GM19240 (cell line): ENCODE data around the gene ACP7.
"Not testable (repeated sequence)": the region's sequence is repeated elsewhere in the genome, so short reads cannot be mapped to it uniquely, and the experiment has no call there.

ENCODE experiments used
- DNase-seq: peaks from one replicate; pipeline ENCODE4 v3.0.0; 2011; ENCODE audit warnings: low spot score; ENCODE audit not compliant: insufficient read length

Gene ACP7, protein sequence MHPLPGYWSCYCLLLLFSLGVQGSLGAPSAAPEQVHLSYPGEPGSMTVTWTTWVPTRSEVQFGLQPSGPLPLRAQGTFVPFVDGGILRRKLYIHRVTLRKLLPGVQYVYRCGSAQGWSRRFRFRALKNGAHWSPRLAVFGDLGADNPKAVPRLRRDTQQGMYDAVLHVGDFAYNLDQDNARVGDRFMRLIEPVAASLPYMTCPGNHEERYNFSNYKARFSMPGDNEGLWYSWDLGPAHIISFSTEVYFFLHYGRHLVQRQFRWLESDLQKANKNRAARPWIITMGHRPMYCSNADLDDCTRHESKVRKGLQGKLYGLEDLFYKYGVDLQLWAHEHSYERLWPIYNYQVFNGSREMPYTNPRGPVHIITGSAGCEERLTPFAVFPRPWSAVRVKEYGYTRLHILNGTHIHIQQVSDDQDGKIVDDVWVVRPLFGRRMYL

DNA sequence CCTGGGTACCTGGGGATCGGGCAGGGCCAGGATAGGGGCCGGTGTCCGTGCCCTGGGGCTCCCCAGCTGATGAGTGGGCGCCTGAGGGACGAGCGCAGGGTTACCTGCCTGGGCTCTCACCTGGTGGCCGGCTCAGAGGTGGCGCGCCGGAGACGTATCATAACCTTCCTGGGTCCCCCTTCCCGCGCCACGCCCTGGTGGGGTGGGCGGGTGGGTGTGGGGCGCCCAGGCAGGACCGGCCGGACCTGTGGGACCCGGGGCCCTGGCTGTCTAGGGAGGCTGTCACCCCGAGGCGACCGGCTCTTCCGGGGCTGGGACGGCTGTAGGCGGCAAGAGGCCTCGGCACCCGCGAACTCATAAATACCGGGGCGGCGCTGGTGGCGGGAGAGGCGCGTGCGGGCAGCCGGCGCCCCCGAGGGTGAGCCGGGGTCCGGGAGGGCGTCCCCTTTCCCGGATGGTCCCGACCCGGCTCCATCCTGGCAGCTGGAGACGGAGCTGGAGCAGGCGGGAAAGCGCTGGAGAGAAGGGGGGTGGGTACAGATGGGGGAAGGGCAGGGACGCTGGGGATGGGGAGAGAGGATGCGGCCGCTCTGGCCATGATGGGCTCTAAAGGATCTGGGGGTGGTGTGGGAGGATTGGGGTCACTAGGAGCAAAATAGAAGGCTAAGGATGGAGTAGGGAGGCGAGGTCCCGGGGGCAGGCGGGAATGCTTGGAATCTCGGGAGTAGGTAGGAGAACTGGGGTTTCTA, at the start of gene ACP7:
ACP7 (plus strand) TSS at position 386 of the 749 bp plus-strand sequence. CDS start 902 bp downstream, outside the sequence.
- no peak for DNase-seq

DNA sequence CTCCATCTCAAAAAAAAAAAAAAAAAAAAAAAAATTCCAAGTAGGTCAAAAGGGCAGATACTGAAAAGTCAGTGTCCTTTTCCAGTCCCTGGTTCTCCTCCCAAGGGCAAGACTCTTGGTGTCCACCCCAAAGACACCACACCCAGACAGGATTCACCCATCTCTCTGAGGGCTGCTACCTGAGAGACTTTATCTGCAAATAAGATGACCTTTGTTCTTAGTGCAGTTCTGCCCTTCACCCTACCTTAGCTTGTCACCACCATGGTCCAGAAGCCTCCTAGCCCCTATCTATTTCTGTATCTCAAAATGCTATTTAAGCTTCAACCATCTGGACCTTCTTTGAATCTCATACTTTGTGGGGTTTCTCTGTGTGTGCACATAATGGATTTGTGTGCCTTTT, 47.6 kb upstream of the ACP7 start:
- DNase-seq = no peak

DNA sequence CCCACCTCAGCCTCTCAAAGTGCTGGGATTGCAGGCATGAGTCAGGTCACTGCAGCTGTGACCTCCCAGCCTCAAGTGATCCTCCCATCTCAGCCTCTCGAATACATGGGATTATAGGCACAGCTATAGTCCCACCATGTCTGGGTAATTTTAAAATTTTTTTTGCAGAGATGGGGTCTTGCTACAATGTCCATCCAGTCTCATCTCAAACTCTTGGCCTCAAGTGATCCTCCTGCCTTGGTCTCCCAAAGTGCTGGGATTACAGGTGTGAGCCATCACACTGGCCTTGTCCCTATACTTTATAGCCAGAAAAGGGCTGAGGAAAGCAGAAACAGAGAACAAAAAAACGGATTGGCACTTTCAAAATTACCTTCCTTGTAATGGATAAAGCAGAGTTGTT, 47.0 kb upstream of the ACP7 start:
- no peak for DNase-seq

DNA sequence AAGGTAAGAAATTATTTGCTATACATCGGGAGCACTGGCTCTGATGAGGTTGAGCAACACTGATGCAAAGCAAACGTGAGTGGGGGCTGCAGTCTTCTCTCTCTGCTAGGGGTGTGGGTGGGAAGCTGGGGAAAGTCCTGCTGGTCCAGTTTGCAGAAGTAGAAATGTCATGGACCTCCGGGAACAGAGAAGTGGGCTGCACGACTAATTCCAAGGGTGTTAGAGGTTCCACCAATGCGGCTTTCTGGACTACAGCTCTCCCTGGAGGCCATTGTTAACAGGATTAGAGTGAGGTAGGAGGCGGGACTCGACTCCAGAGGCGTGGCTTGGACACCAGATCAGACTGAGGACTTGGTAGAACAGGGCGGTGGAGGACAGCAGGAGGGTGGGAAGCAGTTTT, 46.1 kb upstream of the ACP7 start:
- DNase-seq = no peak

DNA sequence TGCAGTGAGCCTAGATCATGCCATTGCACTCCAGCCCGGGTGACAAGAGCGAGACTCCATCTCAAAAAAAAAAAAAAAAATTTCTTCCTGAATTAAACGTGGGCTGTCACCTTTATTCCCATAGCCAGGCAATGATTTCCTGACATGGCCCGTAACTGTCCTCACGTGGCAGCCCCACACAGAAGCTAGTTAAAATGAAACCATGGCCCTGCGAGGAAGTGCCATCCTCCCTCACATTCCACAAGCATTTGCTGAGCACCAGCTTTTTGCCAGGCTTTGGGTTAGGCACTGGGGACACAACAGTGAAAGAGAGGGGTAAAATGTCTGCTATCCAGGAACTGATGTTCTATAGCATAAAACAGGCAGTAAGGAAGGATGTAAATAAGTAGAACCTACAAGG, 38.7 kb upstream of the ACP7 start:
- DNase-seq = no peak

DNA sequence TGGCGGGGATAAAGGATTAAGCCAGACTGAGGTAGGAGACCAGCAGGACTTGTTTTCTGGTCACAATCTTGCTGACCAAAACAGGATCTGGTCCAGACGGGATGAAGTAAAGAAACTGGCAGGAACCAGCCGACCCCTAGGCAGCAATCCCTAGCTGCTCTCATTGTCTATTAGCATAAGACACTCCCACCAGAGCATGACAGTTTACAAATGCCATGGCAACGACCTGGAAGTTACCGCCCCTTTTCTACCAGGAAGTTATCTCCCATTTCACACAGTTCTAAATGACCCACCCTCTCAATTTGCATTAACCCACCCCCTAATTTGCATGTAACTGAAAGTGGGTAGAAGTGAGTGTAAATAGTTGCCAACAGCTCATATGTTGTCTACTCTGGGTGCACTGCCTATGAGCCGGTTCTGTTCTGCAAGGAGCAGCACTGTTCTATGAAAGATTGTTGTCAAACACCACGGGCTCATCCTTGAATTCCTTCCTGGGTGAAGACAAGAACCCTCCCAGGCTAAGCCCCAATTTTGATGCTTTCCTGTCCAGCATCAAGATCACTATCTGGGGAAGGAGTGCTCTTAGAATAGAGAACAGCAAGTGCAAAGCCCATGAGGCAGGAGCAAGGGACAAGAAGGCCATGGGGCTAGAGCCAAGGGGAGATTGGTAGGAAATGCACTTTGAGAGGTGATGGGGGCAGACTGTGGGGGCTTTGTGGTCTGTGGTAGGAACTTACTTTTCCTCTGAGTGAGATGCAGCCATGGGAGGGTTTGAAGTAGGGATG, 37.9 kb upstream of the ACP7 start:
- no peak for DNase-seq

DNA sequence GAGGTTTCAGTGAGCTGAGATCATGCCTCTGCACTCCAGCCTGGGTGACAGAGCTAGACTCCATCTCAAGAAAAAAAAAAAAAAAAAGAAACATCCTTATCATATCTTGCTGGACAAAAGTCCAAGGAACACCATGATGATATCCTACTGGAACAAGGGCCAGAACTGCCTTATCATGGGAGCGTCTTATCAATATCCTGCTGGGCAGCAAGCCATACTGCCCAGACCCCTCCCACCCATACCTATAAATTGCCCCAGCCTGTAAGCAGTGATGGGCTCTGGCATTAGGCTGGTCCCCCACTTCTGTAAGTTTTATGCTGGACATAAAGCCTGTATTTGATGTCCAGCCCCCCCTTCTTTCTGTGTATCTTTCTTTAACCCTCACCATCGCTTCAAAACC, 37.1 kb upstream of the ACP7 start:
- DNase-seq = no peak

DNA sequence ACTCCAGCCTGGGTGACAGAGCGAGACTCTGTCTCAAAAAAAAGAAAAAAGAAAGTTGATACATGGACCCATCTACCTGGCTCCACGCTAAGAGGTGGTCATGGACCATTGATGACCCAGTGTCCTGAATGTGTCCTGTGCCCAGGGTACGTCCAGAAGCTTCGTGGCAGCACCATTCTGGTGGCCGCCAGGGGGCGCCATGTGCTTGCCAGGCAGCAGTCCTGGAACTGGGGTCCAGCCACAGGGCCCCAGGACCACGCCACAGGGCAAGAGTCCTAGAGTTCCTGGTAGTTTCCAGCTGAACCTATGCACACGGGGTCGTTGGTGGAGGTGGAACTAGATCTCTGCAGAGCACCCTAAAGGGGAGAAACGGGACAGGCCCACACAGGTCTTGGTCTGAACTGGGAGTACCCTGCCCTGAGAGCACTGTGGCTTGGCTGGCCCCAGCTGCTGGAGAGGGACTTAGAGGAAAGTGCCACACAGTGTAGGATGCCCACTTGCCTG, 31.9 kb upstream of the ACP7 start:
- no peak for DNase-seq

DNA sequence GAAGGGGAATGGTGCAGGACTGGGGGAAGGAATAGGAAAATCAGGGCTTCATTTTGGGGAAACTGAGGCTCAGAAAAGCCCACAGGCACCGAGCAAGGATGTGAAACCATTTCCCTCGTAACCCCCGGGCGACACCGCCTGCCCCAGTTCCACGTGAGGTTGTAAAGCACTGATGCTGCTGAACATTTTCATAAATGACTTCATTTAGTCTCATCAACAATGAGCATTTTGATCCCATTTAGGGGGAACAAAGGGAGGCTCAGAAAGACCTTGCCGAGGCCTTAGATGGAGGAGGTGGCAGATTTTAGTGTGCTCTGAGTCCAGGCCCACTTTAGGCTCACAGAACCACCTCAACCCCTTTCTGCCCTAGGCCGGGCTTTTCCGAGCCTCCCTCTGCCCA, 31.3 kb upstream of the ACP7 start:
- DNase-seq = no peak

DNA sequence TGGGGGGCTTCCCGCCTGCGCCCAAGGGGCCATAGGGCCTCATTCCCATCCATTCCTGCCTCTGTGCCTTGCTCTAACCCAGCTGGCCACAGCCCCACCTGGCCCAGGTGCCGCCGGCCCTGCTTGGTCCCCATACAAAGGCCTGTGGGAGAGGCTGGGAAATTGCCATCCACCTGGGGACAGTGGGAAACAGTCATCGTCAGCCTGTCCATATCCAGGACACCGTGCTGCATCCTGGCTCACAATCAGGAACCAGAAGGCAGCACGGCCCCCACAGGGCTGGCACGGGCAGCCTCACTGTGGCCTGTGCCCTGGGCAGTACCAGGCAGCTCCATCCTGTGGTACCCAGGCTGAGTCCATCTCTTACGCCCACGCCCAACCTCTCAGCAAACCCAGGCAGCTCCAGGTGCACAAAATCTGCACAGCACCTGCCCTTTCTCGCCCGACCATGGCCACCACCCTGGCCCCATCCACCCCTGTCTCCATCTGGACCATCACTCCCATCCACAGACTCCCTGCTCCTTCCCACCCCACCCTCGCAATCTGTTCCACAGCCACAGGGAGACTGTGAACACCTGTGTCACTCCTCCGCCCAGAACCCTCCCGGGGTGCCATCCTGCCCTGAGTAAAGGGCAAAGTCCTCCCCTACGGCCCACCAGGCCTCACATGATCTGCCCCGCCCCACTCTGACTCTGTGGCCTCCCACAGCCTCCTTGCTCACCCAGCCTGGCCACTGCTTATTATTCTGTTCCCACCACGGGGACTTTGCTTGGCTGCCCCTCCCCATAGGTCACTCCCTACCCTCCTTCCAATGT, 30.7 kb upstream of the ACP7 start:
- DNase-seq = no peak

DNA sequence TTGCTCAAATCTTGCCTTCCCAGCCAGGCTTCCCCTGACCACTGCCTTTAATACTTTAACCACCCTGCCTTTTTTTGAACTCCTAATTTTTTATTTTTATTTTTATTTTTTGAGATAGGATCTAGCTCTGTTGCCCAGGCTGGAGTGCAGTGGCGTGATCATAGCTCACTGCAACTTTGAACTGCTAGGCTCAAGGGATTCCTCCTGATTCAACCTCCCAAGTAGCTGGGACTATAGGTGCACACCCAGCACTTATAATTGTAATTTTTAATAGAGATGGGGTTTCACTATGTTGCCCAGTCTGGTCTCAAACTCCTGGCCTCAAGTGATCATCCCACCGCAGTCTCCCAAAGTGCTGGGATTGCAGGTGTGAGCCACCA, 30.1 kb upstream of the ACP7 start:
- no peak for DNase-seq

DNA sequence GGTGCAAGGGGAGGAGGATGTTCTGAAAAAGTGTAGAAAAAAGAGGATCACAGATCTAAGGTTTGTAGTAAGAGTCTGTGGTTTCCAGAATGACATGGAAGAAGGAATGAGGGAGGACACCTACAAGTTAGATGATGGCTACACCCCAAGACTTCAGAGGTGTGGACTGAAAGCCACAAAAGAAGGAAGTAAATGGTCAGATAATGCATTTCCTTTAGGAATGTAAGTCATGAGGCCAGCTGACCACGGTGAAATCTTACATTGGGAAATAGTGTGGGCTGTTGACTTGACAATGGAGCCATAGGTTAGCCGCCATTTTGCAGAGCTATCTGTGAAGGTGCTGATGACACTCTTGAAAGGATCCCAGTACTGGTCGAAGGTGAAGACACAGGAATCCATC, 26.6 kb upstream of the ACP7 start:
- no peak for DNase-seq

DNA sequence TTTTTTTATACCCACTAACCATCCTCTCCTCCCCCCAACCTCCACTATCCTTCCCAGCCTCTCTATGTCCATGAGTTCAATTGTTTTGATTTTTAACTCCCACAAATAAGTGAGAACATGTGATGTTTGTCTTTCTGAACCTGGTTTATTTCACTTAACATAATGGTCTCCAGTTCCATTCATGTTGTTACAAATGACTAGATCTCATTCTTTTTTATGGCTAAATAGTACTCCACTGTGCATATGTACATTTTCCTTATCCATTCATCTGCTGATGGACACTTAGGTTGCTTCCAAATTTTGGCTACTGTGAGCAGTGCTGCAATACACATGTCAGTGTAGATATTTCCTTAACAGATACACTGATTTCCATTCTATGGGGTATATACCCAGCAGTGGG, 24.9 kb upstream of the ACP7 start:
- no peak for DNase-seq

DNA sequence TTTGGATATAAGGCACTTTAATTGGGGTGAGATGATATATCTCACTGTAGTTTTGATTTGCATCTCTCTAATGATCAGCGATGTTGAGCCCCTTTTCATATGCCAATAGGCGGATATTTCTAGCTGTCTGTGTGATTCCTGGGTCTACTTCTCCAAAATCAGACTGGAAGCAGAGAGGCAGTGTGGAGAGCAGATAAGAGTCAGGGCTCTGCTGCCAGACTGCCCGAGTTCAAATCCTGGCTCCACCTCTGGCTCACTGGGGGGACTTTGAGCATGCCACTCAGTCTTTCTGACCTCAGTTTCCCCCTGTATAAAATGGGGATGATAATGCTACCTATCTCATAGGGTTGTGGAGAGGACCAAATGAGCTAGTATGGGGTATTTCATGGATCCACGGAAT, 24.0 kb upstream of the ACP7 start:
- no peak for DNase-seq

DNA sequence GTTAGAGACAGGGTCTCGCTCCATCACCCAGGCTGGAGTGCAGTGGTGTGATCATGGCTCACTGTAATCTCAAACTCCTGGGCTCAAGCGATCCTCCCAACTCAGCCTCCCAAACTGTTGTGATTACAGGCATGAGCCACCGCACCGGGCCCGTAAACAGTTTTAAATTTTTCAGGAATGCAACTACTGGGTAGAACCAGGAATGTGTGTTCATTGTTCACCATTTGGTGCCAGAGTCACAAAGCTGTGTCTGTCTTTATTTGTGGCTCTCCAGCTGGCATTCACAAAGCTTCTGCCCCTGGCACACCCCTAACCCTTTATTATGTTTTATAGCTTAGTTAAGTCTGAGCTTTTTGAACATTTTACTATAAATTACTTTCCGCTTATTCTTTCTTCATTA, 19.8 kb upstream of the ACP7 start:
- DNase-seq = no peak

DNA sequence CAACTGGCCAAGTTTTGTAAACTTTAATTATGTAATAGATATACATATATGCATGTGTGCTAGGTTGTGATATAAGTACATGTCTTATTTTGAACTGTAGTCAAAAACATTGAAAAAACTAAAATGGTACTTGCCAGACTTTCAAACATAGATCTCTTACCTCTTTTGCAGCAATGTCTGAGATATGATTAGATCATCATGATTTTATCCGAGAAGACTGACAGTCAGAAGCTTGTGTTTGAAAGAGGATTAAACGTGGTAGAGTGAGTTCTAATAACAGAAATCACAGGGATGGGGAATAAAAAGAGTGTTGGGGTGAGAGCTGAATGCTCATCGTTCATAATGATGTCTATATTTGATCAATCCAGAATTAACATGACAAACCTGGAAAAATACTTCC, 18.2 kb upstream of the ACP7 start:
- no peak for DNase-seq

DNA sequence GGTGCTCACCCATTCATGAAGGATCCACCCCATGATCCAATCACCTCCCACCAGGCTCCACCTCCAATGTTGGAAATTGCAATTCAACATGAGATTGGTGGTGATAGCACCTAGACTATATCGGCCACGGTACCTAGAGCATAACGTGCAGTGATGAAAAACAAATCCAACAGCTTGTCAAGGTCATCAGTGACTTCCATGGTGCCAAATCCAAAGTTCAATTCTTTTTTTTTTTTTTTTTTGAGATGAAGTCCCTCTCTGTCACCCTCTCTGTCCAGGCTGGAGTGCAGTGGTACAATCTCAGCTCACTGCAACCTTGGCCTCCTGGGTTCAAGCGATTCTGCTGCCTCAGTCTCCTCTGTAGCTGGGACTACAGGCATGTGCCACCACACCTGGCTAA, 17.1 kb upstream of the ACP7 start:
- no peak for DNase-seq

DNA sequence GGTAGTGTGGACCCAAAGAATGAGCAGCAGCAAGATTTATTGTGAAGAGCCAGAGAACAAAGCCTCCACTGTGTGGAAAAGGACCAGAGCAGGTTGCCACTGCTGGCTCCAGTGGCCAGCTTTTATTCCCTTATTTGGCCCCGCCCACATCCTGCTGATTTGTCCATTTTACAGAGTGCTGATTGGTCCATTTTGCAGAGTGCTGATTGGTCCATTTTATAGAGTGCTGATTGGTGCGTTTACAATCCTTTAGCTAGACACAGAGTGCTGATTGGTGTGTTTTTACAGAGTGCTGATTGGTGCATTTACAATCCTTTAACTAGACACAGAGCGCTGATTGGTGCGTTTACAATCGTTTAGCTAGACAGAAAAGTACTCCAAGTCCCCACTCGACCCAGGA, 15.9 kb upstream of the ACP7 start:
- not testable (repeated sequence) for DNase-seq

DNA sequence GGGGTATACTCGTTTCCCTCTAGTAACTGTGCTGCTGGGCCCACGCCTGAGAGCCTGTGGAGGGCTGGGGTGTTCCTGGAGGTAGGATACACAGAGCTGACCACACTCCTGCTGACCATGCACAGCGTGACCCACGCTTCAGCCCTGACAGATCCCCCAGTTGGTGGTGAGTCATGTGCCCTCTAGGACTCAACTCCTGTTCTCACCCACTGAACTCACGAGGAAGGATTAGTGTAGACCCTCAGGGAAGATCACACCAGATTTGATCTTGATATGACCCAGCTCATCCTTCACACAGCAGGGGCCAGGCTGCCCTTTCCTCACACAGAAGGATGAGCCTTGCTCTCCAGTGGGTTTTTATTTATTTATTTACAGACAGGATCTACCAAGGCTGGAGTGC, 13.3 kb upstream of the ACP7 start:
- no peak for DNase-seq

DNA sequence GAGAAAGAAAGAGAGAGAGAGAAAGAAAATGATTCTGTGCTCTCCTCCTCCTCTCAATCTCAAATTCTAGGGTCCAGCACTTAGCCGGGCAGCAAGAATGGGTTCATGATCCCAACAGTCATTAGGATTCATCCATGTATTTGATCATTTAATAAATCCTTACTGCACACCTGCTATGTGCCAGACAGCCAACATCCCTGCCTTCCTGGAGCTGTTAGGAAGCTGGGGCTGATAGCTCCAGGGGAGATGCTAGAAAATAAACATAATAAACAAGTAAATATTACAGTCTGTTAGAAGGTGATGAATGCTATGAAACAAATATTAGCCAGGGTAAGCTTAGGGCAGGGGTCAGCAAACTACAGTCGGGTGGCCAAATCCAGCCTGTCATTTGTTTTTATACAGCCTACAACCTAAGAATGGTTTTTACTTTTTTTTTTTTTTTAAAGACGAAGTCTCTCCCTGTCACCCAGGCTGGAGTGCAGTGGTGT, 9.9 kb upstream of the ACP7 start:
- DNase-seq = no peak

DNA sequence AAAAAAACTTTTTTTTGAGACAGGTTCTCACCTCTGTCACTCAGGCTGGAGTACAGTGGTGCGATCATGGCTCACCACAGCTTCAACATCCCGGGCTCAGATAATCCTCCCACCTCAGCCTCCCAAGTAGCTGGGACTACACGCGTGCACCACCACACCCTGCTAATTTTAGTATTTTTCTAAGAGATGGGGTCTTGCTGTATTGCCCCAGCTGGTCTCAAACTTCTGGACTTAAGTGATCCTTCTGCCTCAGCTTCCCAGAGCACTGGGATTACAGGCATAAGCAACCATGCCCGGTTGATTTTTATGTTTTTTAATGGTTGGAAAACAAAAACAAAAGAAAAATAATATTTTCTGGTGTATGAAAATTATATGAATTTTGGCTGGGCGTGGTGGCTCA, 9.2 kb upstream of the ACP7 start:
- no peak for DNase-seq
